ENCODE results near the gene FRMPD1.

The FRMPD1 gene

DNA sequence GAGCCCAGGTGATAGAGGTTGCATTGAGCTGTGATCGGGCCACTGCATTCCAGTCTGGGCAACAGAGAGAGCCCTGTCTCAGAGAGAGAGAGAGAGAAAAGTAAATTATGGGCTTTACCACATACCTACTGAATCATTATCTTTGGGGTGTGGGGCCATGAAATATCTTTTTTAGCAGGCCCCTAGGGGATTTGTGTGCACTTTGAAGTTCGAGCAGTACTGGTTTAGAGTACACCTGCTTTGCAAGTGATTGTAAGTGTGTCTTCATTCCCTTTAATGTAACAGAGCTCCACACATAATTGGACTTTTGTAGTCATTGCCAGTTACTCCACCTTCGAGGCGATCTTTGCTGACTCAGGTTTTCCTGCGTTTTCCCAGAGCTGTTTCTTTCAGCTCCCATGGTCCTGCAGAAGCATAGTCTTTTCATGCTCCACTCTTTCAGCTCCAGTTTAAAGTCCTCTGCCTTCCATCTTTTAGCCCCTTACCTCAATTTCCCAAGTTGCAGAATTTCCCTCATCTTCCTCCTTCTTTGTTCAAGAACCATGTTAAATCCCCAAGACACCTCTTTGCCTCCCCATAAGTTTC is 24.0 kb upstream of the FRMPD1 start:
- no peak for DNase-seq

DNA sequence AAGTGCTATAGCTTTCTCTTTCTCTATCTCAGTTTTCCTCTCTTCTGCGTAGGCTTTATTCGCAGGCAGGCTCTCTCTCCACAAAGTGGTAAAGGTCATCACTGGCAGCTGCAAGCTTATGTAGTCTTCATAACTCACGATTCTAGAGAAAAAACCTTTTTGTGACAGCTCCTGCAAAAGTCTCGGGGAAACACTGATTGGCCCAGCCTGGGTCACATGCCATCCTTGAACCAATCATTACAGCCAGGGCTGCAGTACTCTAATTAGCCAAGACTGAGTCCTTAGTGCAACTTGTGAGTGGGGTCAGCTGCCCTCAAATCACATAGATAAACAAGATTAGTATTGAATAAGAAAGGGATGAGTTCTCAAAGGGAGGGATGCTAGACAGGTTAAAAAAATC is 18.3 kb upstream of the FRMPD1 start:
- DNase-seq: no peak

GRCh38 chr9:37635808-37636207 is 14.9 kb upstream of the FRMPD1 start:
- no peak for DNase-seq

DNA sequence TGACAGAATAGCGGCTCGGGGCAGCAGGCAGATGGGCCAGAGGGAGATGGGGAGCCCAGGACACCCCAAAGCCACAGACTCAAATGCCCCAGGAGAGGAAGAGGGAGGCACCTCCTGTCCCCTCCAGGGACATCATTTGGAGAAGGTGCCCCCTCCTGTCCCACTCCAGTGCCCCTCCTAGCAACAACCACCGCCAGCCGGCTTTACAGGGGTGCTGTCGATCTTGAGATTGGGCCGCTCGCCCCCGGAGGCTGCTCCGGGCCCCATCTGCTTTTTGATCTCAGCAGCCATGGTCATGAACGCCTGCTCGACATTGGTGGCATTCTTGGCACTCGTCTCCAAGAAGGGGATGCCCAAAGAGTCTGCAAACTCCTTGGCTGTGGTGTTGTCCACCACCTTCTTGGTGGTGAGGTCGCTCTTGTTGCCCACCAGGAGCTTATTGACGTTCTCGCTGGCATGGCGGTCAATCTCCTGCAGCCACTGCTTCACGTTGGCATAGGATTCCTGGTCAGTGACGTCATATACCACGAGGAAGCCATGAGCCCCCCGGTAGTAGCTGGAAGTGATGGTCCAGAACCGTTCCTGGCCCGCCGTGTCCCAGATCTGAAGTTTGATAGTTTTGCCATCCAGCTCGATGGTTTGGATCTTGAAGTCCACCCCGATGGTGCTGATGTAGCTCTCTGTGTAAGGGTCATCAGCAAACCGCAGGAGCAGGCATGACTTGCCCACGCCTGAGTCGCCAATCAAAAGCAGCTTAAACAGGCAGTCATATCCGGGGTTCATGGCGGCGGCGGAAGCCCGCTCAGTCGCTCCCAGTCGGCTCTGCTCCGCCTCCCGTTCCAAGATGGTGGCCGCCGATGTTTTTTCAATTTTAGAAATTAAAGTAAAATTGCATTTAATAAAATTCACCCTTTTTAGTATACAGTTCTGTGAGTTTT is 14.0 kb upstream of the FRMPD1 start:
- DNase-seq: no peak

- no peak for DNase-seq
Observed at GRCh38 chr9:37639109-37639762, 11.5 kb upstream of the FRMPD1 start.

GRCh38 chr9:37639841-37640240 is 10.9 kb upstream of the FRMPD1 start:
- no peak for DNase-seq

DNA sequence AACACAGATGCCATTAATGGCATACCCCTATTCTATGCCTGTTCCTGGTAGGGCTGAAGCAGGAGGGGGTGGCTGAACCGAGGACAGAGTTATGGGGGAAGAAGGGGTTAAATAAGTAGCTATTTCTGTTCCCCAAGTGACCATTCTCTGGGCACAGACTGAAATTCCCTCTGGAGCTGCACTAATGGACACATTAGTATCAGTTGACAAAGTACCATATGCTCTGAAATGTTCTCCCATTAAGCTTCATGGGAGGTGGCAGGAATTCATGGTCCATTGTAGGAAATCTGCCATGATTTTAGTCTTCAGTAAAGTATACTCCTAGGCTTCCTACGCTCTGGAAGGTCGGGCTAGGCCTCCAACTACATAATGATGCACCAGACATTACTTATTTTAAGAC is 10.5 kb upstream of the FRMPD1 start:
- no peak for DNase-seq

DNA sequence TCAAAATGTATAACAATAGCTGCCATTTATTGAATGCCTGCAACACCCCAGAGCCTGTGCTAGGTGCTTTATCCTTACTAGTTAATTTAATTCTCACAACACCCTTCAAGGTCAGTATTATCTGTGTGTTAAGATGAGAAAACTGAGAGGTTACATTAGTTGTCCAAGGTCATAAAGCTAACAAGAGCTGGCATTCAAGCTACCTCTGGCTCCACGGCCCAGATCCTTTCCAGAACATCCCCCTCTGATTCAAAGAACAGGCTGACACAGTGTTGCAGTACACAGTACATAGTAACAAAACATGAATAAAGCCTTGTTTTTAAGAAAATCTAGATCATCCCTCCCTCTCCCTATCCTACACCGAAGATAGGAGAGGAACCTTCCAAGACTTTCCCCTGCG is 9.4 kb upstream of the FRMPD1 start:
- DNase-seq: no peak

- no peak for DNase-seq
Observed at GRCh38 chr9:37643214-37643613, 7.5 kb upstream of the FRMPD1 start.

GRCh38 chr9:37645903-37646506 is 4.7 kb upstream of the FRMPD1 start:
- DNase-seq: no peak

- no peak for DNase-seq
Observed at GRCh38 chr9:37650299-37650872, 368 bp upstream of the FRMPD1 start.

GRCh38 chr9:37652261-37652660 is 1.5 kb downstream of the FRMPD1 start:
- no peak for DNase-seq

GRCh38 chr9:37653385-37653784 is 2.6 kb downstream of the FRMPD1 start:
- no peak for DNase-seq

GRCh38 chr9:37656936-37657335 is 6.2 kb downstream of the FRMPD1 start:
- DNase-seq: no peak

- DNase-seq: no peak
Observed at GRCh38 chr9:37660691-37661090, 9.9 kb downstream of the FRMPD1 start.

- no peak for DNase-seq
Observed at GRCh38 chr9:37663926-37664325, 13.2 kb downstream of the FRMPD1 start.

GRCh38 chr9:37667706-37668105 is 17.0 kb downstream of the FRMPD1 start:
- DNase-seq: no peak

- no peak for DNase-seq
Observed at GRCh38 chr9:37668116-37668601, 17.4 kb downstream of the FRMPD1 start.

- DNase-seq: no peak
Observed at GRCh38 chr9:37669232-37669631, 18.5 kb downstream of the FRMPD1 start.

DNA sequence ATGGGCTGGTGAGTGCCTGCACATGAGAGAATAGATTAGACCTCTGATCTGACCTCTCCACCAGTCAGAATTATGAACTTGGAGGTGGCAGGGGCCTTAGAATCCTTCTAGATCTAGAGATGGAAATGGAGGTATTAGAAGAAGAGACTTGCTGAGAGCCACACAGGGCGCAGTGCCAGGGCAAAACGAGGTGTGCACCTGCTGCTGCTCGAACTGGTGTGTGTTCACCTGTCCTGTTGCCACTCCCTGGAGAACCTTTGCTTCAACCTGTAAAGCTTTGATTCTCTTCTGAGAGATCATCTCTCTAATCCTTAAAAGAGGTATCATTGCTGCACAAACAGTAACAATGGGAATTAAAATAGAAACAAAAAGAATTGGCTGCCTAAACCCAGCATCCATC is 24.9 kb downstream of the FRMPD1 start:
- DNase-seq: no peak

DNA sequence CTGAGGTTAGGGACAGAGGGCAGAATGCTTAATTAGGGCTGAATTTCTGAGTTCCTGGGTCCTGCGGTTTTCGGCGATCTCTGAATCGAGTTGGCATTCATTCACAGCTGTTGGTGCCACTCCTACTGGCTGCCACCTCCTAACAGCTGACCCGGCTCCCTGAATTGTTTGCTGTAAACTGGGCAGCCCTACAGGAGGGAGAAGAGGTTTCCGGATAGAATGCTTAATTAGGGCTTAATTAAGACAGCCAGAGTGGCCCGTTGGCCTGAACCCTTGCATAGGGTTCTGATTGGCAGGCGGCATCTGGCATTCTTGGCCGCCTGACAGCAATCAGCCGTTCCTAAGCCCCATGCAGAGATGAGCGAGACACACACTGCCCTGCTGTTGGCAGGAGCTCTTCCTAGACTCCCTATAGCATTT is 25.7 kb downstream of the FRMPD1 start:
- no peak for DNase-seq

DNA sequence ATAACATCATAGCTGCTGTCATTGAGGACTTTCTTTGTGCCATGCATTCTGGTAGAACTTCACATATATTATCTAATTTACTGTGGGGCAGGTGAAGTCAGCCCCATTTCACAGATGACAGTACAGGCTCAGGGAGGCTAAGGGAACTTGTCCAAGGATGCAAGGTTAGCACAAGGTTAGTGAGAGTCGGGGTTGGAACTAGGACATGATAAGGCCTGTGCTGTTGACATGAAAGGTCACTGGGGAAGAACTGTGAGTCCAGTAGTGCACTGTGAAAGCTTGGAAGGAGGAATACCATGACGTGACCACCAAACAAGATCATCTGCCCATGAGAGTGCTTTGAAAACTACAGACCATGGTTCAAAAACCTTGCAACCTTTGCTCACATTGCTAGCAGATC is 26.7 kb downstream of the FRMPD1 start:
- no peak for DNase-seq

GRCh38 chr9:37678789-37679273 is 28.1 kb downstream of the FRMPD1 start:
- DNase-seq: no peak

Measured in fibroblast of skin of abdomen (primary cell).